Smooth muscle cell (in vitro differentiated cells): ENCODE results near the gene TMEM106A. TPM values are rescaled to one million over a fixed set of nuclear protein-coding genes. Genes with fewer than 3 reads are reported as not detected.
A peak's percentile ranks its signal among the peaks of the same experiment; 100 is the strongest.
"Not testable (repeated sequence)": the region's sequence is repeated elsewhere in the genome, so short reads cannot be mapped to it uniquely, and the experiment has no call there.

Experiments used
- DNase-seq: peaks from one replicate; lab custom pipeline; 2025; ENCODE audit not compliant: unreplicated experiment; lab: John Stamatoyannopoulos, UW
- H2AFZ ChIP-seq: fragments of 200-600 bp; sonication (generic); 2 replicates; pipeline ENCODE4 v1.6.0; 2016; ENCODE audit warnings: antibody characterized with exemption, low read depth, mild to moderate bottlenecking
- H3F3A ChIP-seq: fragments of 200-600 bp; sonication (generic); 2 replicates; pipeline ENCODE4 v1.6.0; 2017; ENCODE audit warnings: antibody characterized with exemption, low read depth
- H3K27ac ChIP-seq: fragments of 200-600 bp; sonication (generic); 2 replicates; pipeline ENCODE4 v1.5.1; 2016; ENCODE audit warnings: low read depth, mild to moderate bottlenecking
- H3K27me3 ChIP-seq: fragments of 200-600 bp; sonication (generic); 2 replicates; pipeline ENCODE4 v1.6.1; 2016; ENCODE audit warnings: low read depth, mild to moderate bottlenecking
- H3K36me3 ChIP-seq: fragments of 200-600 bp; sonication (generic); 2 replicates; pipeline ENCODE4 v1.5.1; 2016; ENCODE audit warnings: low read depth
- H3K4me1 ChIP-seq: fragments of 200-600 bp; sonication (generic); 2 replicates; pipeline ENCODE4 v1.5.1; 2016; ENCODE audit warnings: low read depth
- H3K4me2 ChIP-seq: fragments of 200-600 bp; sonication (generic); 2 replicates; pipeline ENCODE4 v1.6.0; 2016; ENCODE audit warnings: mild to moderate bottlenecking
- H3K4me3 ChIP-seq: fragments of 200-600 bp; sonication (generic); 2 replicates; pipeline ENCODE4 v1.5.1; 2016; ENCODE audit warnings: mild to moderate bottlenecking
- H3K79me2 ChIP-seq: fragments of 200-600 bp; sonication (generic); 2 replicates; pipeline ENCODE4 v1.6.0; 2016; ENCODE audit warnings: low read depth, mild to moderate bottlenecking
- H3K9ac ChIP-seq: fragments of 200-600 bp; sonication (generic); 2 replicates; pipeline ENCODE4 v1.6.0; 2016; ENCODE audit warnings: low read depth
- H3K9me3 ChIP-seq: fragments of 200-600 bp; sonication (generic); replicated peaks from 2 replicates; pipeline ENCODE4 v1.5.1; 2016; ENCODE audit warnings: low read depth
- H4K20me1 ChIP-seq: fragments of 200-600 bp; sonication (generic); 2 replicates; pipeline ENCODE4 v1.6.0; 2016; ENCODE audit warnings: low read depth
- CTCF ChIP-seq: fragments of 200-600 bp; sonication (generic); IDR thresholded peaks from 2 replicates; pipeline ENCODE4 v1.5.1; 2017; ENCODE audit warnings: borderline replicate concordance, mild to moderate bottlenecking, antibody characterized with exemption; ENCODE audit not compliant: insufficient read depth, poor library complexity, severe bottlenecking
- WGBS: methylation state at CpG from one replicate; pipeline ENCODE4 v1.1.7; 2016; ENCODE audit warnings: low lambda C conversion rate; 5-methylcytosine and 5-hydroxymethylcytosine counted together
- polyA plus RNA-seq: library from polyadenylated mRNA; unstranded; fragments of >200 nt; fragmentation: Nextera tagmentation; extraction: Ambion mirVana; gene quantifications from 2 replicates; pipeline ENCODE4 v1.2.1, GENCODE V29; 2016
- total RNA-seq: library from RNA; depleted of rRNA; stranded (reverse); fragments of >200 nt; gene quantifications from 2 replicates; pipeline ENCODE4 v1.2.3, GENCODE V29; 2014

Gene TMEM106A
- total and polyA plus RNA-seq, 2 experiments from 2014 or later: 4.6 to 5.8 TPM

- Histone ChIP-seq H3K27ac (no peak overlapping the region), H3K4me3 (no peak overlapping the region), H3K27me3 (no peaks in the 10 kb centered on the region), H3F3A (no peaks in the 10 kb centered on the region), H3K4me2 (no peak overlapping the region), H3K36me3 (peaks cover 32% of the 10 kb centered on the region), H3K9ac (no peak overlapping the region), H2AFZ (no peak overlapping the region), H4K20me1 (no peaks in the 10 kb centered on the region), H3K9me3 (no peaks in the 10 kb centered on the region), H3K79me2 (no peaks in the 10 kb centered on the region), H3K4me1 (no peaks in the 10 kb centered on the region)
- 96% methylated on average over 2 of the region's 2 CpGs for WGBS
- DNase-seq: no peak
- no peak for TF ChIP-seq CTCF
These were observed 12.0 kb upstream of the TMEM106A start for GRCh38 chr17:43199633-43200032.

- no peak for TF ChIP-seq CTCF
- H3K36me3 ChIP-seq: peaks cover 27% of the 10 kb centered on the region
- no peak overlapping the region for H2AFZ ChIP-seq
- no peaks in the 10 kb centered on the region for H3F3A ChIP-seq
- H3K79me2 ChIP-seq: no peaks in the 10 kb centered on the region
- H3K9me3 ChIP-seq: no peaks in the 10 kb centered on the region
- no peak overlapping the region for H3K27ac ChIP-seq
- H3K4me3 ChIP-seq: no peak overlapping the region
- no peaks in the 10 kb centered on the region for H3K27me3 ChIP-seq
- no peak overlapping the region for H3K4me2 ChIP-seq
- WGBS: 93% methylated on average over 4 of the region's 4 CpGs
- DNase-seq: no peak
- H3K4me1 ChIP-seq: no peaks in the 10 kb centered on the region
- H4K20me1 ChIP-seq: no peaks in the 10 kb centered on the region
- no peak overlapping the region for H3K9ac ChIP-seq
These were observed 11.5 kb upstream of the TMEM106A start for GRCh38 chr17:43200127-43200526.

- not testable (repeated sequence) for H3K79me2 ChIP-seq, H3K27ac ChIP-seq, H2AFZ ChIP-seq, H3K9me3 ChIP-seq, H3K9ac ChIP-seq, H3K4me1 ChIP-seq, H3F3A ChIP-seq, H3K27me3 ChIP-seq, H3K4me2 ChIP-seq, DNase-seq, H3K4me3 ChIP-seq, H4K20me1 ChIP-seq
- H3K36me3 ChIP-seq: peaks cover 17% of the 10 kb centered on the region
- WGBS: 98% methylated on average over 3 of the region's 3 CpGs
These were observed 8.7 kb upstream of the TMEM106A start for GRCh38 chr17:43203013-43203412.

- DNase-seq: no peak
- Histone ChIP-seq H3K4me2 (peak overlapping the region; percentile 88), H3K9me3 (no peaks in the 10 kb centered on the region), H2AFZ (peak overlapping the region; percentile 89), H3K79me2 (no peaks in the 10 kb centered on the region), H4K20me1 (no peaks in the 10 kb centered on the region), H3K9ac (peak overlapping the region; percentile 74), H3K27ac (peak overlapping the region; percentile 87), H3K4me3 (peak overlapping the region; percentile 75), H3K27me3 (no peaks in the 10 kb centered on the region), H3K4me1 (peaks cover 15% of the 10 kb centered on the region), H3F3A (peaks cover 19% of the 10 kb centered on the region), H3K36me3 (peaks cover 4% of the 10 kb centered on the region)
- TF ChIP-seq CTCF: no peak
- 80% methylated on average over 3 of the region's 3 CpGs for WGBS
These were observed 1.1 kb upstream of the TMEM106A start for GRCh38 chr17:43210576-43210975.
